ENCODE data around the gene MYH9. TPM values are rescaled to one million over a fixed set of nuclear protein-coding genes. Genes with fewer than 3 reads are reported as not detected.

The MYH9 gene
- total RNA-seq, 1 experiment from 2014 or later, result 653 TPM

DNA sequence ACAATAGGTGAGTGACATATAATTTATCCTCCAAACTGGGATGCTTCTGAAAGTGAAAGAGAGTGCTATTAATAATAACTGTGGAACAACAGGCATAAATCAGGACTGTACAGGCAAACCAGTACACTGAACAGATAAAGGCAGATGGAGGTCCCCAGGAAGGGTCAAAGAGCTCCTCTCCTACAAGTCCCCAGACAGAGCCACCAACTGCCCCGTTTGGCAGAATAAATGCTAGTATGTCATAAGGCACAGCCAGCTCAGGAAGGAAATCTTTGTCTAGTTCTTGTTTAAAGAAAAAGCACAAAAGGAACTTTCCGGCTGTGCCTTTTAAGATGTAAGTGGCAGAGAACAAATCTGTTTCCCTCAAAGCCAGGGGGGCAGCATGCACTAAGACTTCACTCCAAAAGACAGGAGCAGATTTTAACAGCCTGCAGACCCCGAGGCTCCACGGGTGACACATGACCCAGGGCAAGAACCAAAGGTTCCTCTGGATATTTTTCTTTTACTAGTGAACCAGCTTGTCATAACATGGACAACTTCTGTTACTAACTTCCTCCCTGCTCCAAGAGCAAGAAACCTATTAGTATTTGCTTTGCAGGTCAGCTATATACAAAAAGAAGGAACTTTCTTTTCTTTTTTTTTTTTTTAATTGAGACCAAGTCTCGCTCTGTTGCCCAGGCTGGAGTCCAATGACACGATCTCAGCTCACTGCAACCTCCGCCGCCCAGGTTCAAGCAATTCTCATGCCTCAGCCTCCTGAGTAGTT lies 50.2 kb downstream of the MYH9 start:
- no peaks in the 10 kb centered on the region for H3K9me3 Mint-ChIP-seq (ENCODE audit: unreplicated experiment)
- TF ChIP-seq, protein P1, sequence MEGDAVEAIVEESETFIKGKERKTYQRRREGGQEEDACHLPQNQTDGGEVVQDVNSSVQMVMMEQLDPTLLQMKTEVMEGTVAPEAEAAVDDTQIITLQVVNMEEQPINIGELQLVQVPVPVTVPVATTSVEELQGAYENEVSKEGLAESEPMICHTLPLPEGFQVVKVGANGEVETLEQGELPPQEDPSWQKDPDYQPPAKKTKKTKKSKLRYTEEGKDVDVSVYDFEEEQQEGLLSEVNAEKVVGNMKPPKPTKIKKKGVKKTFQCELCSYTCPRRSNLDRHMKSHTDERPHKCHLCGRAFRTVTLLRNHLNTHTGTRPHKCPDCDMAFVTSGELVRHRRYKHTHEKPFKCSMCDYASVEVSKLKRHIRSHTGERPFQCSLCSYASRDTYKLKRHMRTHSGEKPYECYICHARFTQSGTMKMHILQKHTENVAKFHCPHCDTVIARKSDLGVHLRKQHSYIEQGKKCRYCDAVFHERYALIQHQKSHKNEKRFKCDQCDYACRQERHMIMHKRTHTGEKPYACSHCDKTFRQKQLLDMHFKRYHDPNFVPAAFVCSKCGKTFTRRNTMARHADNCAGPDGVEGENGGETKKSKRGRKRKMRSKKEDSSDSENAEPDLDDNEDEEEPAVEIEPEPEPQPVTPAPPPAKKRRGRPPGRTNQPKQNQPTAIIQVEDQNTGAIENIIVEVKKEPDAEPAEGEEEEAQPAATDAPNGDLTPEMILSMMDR (IDR thresholded peaks at IDR 0.05; ENCODE audit: unreplicated experiment), result no peak
- no TSS peak for BruUV-seq (replicated peaks)
- peaks cover 99% of the 10 kb centered on the region for H3K36me3 Mint-ChIP-seq (ENCODE audit: insufficient read depth, unreplicated experiment)
- peaks cover 35% of the 10 kb centered on the region for H3K4me1 Mint-ChIP-seq (ENCODE audit: insufficient read depth, unreplicated experiment)
- CTCF ChIA-PET, result interaction anchor here (1.2 to 1.9 kb wide), 2 partner anchors 27 to 133 kb away, joined by 3 to 8 read pairs; no protein-coding TSS in a partner anchor
- no peak overlapping the region for H3K4me3 Mint-ChIP-seq (ENCODE audit: unreplicated experiment)
- no peak for DNase-seq (ENCODE audit: unreplicated experiment)
- H3K27ac Mint-ChIP-seq (ENCODE audit: low read depth, unreplicated experiment), result peak overlapping the region; percentile 76
- intact Hi-C loops (cut with micrococcal nuclease), result no loop called here
- H3K27me3 Mint-ChIP-seq (ENCODE audit: insufficient read depth, unreplicated experiment), result no peaks in the 10 kb centered on the region
- POLR2A ChIA-PET, result interaction anchor here (1.2 kb wide), 1 partner anchor 9 kb away, joined by 3 read pairs; no protein-coding TSS in a partner anchor

DNA sequence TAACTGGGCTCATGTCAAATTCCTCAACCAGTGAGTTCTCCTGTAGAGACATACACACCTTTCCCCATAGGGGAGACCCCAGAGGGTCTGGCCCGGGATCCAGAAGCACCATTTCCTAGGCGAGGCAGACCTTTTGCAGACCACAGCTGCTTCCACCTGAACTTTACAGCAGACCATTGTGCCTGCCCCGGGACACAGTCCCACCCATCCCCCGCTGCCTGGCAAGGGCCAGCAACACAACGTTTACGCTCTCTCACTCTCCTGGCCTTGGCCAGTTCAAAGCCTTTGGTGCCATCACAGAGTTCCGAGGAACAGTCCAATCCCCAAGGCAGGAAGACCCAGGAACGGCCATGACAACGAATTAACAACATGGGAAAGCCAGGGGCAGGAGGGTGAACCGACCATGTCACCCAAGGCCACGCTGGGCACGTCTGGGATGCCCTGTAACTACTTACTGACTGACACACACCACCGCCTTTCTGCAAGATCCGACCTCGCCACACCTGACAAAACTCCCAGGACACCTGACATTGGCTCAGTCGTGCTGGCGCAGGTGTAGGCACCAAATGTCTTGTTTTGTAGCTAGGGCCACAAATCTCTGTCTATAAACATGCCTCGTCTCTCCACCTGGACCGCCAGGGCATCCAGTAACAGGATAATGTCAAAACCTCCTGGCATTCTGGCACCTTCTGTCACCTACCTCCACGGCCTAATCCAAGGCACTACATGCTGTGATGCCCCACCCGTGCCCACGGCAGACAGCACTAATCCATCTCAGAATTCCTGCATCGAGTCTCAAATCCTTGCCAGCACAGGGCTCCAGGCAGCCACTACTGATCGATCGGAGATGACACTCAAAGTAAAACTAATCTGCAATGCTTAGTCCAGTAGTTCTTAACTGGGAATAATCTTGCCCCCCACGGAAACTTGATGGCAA lies 51.3 kb downstream of the MYH9 start:
- Mint-ChIP-seq H3K27me3 (ENCODE audit: insufficient read depth, unreplicated experiment) (no peaks in the 10 kb centered on the region), H3K27ac (ENCODE audit: low read depth, unreplicated experiment) (peak overlapping the region; percentile 76), H3K4me3 (ENCODE audit: unreplicated experiment) (no peak overlapping the region), H3K36me3 (ENCODE audit: insufficient read depth, unreplicated experiment) (peaks cover 99% of the 10 kb centered on the region), H3K4me1 (ENCODE audit: insufficient read depth, unreplicated experiment) (peaks cover 46% of the 10 kb centered on the region), H3K9me3 (ENCODE audit: unreplicated experiment) (no peaks in the 10 kb centered on the region)
- BruUV-seq (replicated peaks), result no TSS peak
- POLR2A ChIA-PET, result interaction anchor here (1.2 to 5.8 kb wide), 2 partner anchors 8 to 50 kb away, joined by 3 to 120 read pairs; partner anchors contain the start of gene MYH9
- intact Hi-C loops (cut with micrococcal nuclease), result no loop called here
- TF ChIP-seq, protein P1 (IDR thresholded peaks at IDR 0.05; ENCODE audit: unreplicated experiment), result no peak
- CTCF ChIA-PET, result interaction anchor here (1.2 to 1.9 kb wide), 2 partner anchors 28 to 134 kb away, joined by 3 to 8 read pairs; no protein-coding TSS in a partner anchor
- DNase-seq (ENCODE audit: unreplicated experiment), result no peak

DNA sequence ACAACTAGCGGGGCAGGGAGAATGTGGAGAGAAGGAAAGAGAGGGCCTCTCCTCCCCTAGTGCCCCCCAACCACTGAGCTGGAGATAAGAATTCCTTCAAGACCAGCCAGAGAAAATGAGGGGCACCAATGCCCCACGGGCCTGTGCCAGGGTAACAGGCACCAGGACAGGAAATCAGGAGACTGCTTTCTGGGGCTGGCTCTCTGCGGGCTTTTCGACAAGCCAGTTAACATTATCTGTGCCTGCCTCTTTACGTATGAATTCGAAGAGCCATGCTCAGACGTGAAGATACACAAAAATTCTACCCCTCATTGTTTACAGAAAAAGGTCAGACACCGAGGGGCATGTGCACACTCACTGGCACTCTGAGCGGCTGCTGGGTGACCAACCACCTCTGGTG lies 52.1 kb downstream of the MYH9 start:
- intact Hi-C loops (cut with micrococcal nuclease), result no loop called here
- TF ChIP-seq, protein P1 (IDR thresholded peaks at IDR 0.05; ENCODE audit: unreplicated experiment), result no peak
- peaks cover 55% of the 10 kb centered on the region for H3K4me1 Mint-ChIP-seq (ENCODE audit: insufficient read depth, unreplicated experiment)
- H3K36me3 Mint-ChIP-seq (ENCODE audit: insufficient read depth, unreplicated experiment), result peaks cover 99% of the 10 kb centered on the region
- no peak for DNase-seq (ENCODE audit: unreplicated experiment)
- no TSS peak for BruUV-seq (replicated peaks)
- no peak overlapping the region for H3K4me3 Mint-ChIP-seq (ENCODE audit: unreplicated experiment)
- peak overlapping the region; percentile 76 for H3K27ac Mint-ChIP-seq (ENCODE audit: low read depth, unreplicated experiment)
- no peaks in the 10 kb centered on the region for H3K9me3 Mint-ChIP-seq (ENCODE audit: unreplicated experiment)
- H3K27me3 Mint-ChIP-seq (ENCODE audit: insufficient read depth, unreplicated experiment), result no peaks in the 10 kb centered on the region
- ChIA-PET POLR2A (interaction anchor here (0.7 to 5.8 kb wide), 5 partner anchors 8 to 51 kb away, joined by 3 to 120 read pairs (median 6); partner anchors contain the start of gene MYH9), CTCF (no interaction called here)

All from MCF 10A (cell line).